Mononuclear cell (primary cell): ENCODE measurements around the gene FAM184A. TPM values are rescaled to one million over a fixed set of nuclear protein-coding genes. Genes with fewer than 3 reads are reported as not detected.

ENCODE experiments used
- H3K27me3 ChIP-seq: 2 replicates; pipeline ENCODE4 v1.6.0; 2011; ENCODE audit warnings: low read length, control low read depth; ENCODE audit not compliant: insufficient read depth
- H3K4me1 ChIP-seq: 2 replicates; pipeline ENCODE4 v1.5.1; 2011; ENCODE audit warnings: mild to moderate bottlenecking, low read length, control low read depth; ENCODE audit not compliant: insufficient read depth
- H3K4me3 ChIP-seq: 2 replicates; pipeline ENCODE4 v1.5.1; 2011; ENCODE audit warnings: mild to moderate bottlenecking, low read length, moderate library complexity
- H3K9me3 ChIP-seq: 2 replicates; pipeline ENCODE4 v1.5.1; 2011; ENCODE audit warnings: low read depth, mild to moderate bottlenecking, control low read depth, low read length
- total RNA-seq: library from RNA; depleted of rRNA; stranded (reverse); fragments of >200 nt; gene quantifications from one replicate; pipeline ENCODE4 v1.2.3, GENCODE V29; 2012

FAM184A gene
- total RNA-seq, 1 donor = 2.3 TPM

DNA sequence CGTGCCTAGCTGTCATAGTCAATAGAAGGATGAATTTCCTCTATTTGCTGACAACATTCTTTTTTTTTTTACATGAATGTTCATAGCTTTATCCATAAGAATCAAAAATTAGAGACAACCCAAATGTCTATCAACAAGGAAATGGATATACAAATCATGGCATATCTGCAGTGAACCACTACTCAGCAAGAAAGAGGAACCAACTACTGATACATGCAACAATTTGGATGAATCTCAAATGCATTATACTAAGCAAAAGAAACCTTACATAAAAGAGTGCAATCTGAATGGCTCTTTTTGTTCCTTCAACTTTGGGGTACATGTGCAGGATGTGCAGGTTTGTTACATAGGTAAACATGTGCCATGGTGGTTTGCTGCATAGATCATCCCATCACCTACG is 125.8 kb downstream of the FAM184A start:
- Histone ChIP-seq H3K9me3 (no peaks in the 10 kb centered on the region), H3K4me3 (no peak overlapping the region), H3K4me1 (no peaks in the 10 kb centered on the region)

DNA sequence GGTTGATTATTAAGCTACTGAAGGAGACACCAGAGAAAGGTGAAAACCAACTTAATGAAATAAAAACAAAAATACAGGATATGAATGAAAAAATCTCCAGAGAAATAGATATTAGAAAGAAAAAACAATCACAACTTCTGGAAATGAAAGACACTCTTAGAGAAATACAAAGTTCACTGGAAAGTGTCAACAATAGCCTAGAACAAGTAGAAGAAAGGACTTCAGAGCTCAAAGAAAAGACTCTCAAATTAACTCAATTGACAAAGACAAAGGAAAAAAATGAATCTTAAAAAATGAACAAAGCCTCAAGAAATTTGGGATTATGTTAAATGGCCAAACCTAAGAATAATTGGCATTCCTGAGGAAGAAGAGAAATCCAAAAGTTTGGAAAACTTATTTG is 133.2 kb downstream of the FAM184A start:
- Histone ChIP-seq H3K4me3 (no peak overlapping the region), H3K9me3 (peaks cover 22% of the 10 kb centered on the region), H3K27me3 (no peaks in the 10 kb centered on the region), H3K4me1 (no peaks in the 10 kb centered on the region)

More for the DNA sequence above, 125.8 kb downstream of the FAM184A start:
- H3K27me3 ChIP-seq = no peaks in the 10 kb centered on the region

DNA sequence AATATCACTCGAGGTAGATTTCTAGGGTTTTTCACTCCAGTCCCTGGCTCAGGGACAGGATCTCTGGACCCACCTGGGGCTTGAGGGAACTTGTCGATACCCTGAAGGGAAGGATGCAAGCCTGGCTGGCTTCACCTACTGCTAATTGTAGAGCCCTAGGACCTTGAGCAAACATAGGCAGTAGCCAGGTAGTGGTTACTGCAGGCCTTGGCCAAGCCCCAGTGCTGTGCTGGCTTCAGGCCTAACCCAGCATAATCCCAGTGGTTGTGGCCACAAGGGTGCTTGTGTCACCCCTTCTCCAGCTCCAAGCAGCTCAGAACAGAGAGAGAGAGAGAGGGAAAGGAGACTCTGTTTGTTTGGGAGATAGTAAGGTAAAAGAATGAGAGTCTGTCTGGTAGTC is 137.7 kb downstream of the FAM184A start:
- Histone ChIP-seq H3K4me1 (no peaks in the 10 kb centered on the region), H3K4me3 (no peak overlapping the region), H3K9me3 (peaks cover 19% of the 10 kb centered on the region), H3K27me3 (no peaks in the 10 kb centered on the region)

DNA sequence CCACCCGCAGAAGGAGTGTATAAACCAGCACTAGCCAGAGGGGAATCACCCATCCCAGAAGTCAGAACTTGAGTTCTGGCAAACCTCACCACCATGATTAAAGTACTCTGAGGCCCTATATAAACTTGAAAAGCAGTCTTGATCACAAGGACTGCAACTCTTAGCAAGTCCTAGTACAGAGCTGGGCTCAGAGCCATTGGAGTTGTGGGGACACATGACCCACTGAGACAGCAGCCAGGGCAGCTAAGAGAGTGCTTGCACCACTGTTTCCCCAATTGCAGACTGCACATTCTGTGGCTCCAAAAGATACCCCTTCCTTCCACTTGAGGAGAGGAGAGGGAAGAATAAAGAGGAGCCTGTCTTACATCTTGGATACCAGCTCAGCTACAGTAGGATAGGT is 138.8 kb downstream of the FAM184A start:
- peaks cover 8% of the 10 kb centered on the region for H3K9me3 ChIP-seq
- no peaks in the 10 kb centered on the region for H3K4me1 ChIP-seq
- no peaks in the 10 kb centered on the region for H3K27me3 ChIP-seq
- H3K4me3 ChIP-seq = no peak overlapping the region

DNA sequence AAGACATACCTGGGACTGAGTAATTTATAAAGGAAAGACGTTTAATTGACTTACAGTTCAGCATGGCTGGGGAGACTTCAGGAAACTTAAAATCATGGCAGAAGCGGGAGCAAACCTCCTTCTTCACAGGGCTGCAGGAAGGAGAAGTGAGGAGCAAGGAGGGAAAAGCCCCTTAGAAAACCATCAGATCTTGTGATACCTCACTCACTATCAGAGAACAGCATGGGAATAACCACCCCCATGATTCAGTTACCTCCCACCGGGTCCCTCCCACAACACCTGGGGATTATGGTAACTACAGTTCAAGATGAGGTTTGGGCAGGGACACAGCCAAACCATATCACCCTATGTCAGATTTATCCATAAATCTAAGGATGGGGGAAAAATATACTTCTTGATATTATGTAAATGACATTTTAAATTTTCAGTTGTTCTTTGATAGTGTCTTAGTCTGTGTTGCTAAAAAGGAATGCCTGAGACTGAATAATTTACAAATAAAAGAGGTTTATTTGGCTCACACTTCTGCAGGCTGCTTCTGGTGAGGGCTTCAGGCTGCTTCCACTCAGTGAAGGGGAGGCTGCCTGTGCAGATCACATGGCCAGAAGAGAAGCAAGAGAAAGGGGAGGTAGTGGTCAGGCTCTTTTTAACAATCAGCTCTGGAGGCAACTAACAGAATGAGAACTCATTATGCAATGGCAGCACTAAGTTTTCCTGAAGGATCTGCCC is 142.3 kb downstream of the FAM184A start:
- H3K4me3 ChIP-seq = no peak overlapping the region

DNA sequence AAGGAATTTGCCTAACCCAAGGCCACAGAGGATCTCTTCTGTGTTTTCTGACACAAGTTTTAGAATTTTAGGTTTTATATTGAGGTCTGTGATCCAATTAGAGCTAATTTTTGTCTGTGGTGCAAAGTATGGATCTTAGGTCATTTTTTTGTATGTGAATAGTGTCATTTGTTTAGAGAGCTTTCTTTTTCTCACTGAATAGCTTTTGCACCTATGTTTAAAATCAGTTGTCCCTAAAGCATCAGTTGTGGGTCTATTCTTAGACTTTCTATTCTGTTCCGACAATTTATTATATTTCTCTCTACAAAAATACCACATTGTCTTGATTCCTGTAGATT is 143.2 kb downstream of the FAM184A start:
- H3K9me3 ChIP-seq = no peaks in the 10 kb centered on the region
- H3K4me1 ChIP-seq = peaks cover 7% of the 10 kb centered on the region
- peak overlapping the region; percentile 92 for H3K4me3 ChIP-seq
- H3K27me3 ChIP-seq = no peaks in the 10 kb centered on the region

More for the DNA sequence above, 142.3 kb downstream of the FAM184A start:
- H3K4me1 ChIP-seq = peaks cover 7% of the 10 kb centered on the region
- H3K27me3 ChIP-seq = no peaks in the 10 kb centered on the region
- H3K9me3 ChIP-seq = no peaks in the 10 kb centered on the region

DNA sequence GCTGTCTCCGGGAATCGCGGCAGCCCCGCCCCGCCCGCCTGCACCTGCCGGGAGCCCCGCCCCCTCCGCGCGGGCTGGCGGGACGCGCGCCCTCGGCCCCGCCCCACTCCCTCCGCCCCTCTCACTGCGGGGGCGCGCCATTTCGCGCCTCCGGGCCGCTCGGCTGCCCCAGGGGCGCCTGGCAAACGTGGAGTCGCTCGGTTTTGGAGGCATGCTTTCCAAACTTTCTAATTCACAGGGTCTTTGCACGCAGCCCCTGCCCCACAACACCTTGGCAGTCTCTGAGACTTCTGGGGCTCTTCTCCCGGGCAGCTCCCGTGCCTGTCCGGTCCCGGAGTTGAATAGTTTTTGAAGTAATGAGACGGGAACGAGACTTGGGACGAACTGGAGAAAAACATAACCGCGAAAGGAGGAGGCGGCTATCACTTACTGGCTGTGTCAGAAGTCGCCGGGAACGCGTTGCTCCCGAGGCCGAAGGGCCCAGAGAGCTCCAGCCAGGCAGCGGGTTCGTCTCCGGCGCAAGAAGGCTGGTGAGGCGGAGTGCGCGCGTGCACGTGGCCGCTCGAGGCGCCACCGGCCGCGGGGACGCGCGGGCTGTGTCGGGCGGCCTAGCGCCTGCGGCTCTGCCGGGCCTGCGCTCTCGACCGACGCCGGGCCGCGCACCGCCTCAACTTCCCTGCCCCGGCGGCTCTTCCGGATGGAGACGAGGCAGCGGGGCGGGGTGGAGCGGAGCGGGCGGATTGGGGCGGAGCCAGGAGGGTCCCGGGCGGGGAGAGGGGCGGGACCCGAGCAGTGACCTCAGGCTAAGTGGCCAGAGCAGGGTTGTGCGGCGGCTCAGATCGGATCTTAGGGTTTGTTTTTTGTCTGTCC is 143.8 kb downstream of the FAM184A start, which contains the start of gene MCM9:
TSS of gene MCM9 (minus strand) at position 699 of the 870 bp plus-strand sequence. CDS start 3,436 bp downstream, outside the sequence.
- Histone ChIP-seq H3K27me3 (no peaks in the 10 kb centered on the region), H3K4me3 (peak within 1 kb of the TSS; percentile 92), H3K4me1 (peaks cover 7% of the 10 kb centered on the region), H3K9me3 (no peaks in the 10 kb centered on the region)

DNA sequence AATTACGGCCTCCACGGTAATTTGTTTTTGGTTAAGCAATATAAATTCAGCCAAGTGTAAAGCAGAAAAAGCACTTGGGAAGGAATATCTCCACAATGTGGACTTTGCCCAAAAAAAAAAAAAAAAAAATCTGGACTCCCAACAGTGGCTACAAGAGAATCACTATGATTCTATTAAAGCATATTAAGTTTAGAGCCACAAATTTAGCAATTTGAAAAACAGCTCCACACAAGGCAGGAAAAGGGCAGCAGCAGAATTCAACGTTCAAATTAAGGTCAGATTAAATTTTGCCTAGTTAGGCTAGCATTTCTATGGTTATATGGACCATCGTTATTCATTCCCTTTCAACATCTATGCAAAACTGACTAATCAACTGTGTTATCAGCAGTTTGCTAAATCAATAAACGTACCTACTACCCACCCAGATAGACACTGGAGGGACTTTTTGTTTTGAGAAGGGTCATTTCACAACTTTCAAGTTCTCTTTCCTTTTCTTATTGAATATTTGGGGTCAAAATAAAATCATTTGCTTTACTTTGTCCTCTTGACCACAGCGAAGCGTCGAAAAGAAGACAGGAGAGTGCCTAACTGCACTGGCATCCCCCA is 144.5 kb downstream of the FAM184A start:
- no peaks in the 10 kb centered on the region for H3K9me3 ChIP-seq
- peak overlapping the region; percentile 92 for H3K4me3 ChIP-seq
- no peaks in the 10 kb centered on the region for H3K27me3 ChIP-seq
- H3K4me1 ChIP-seq = peaks cover 7% of the 10 kb centered on the region

DNA sequence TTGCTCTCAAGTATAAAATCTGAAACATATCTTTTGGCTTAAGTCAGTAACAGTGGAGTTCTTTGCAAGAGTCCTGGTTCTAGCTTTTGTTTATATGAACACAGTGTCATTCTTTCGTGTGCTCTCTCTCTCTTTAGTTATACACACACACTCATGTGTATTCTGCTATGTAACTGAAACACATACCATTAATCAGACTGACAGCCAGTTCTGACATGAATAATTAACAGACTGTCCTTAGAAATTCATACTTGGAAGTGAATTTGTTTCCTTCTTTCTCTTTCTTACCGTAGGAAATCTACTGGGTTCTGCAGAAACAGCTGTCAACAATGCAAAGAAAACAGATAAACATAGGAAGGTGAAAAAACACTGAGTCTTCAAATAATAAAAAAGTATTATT is 146.0 kb downstream of the FAM184A start:
- H3K4me1 ChIP-seq = peaks cover 7% of the 10 kb centered on the region
- H3K27me3 ChIP-seq = no peaks in the 10 kb centered on the region
- H3K4me3 ChIP-seq = no peak overlapping the region
- H3K9me3 ChIP-seq = no peaks in the 10 kb centered on the region

DNA sequence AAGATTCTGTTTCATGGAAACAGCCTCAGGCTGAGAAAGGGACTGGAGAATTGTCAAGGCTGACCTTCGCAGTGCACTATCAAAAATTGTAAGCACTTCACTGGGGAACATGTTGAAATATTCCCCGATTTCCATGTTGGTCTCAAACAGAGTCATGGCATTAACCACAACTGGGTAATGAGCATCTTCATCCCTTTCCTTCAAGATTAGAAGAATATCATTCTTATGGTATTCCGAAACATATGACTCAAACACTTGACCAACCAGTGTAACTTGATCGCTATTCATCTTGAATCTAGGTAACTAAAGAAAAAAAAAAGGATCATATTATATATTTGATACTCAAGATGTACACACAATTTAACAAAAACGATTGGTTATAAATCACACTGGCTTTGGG is 147.0 kb downstream of the FAM184A start:
- Histone ChIP-seq H3K4me3 (no peak overlapping the region), H3K27me3 (no peaks in the 10 kb centered on the region), H3K4me1 (peaks cover 7% of the 10 kb centered on the region), H3K9me3 (no peaks in the 10 kb centered on the region)

DNA sequence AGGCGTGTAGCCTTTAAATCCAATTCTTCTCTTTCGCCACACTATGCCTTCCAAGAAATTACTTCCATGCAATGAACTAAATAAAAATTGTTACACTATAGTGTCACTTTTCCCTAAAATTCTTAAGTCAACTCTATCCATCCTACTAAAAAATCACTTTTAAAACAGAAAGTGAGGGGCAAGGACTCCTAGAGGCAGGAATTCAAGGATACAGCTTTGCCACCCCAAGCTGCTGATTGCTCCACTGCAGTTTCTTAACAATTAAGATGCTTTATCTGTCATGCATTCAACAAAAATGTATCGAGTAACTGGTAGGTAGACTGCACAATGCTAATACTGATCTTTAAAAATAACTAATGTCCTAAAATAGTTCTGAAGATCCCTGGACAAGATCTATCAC is 147.8 kb downstream of the FAM184A start:
- Histone ChIP-seq H3K27me3 (no peaks in the 10 kb centered on the region), H3K4me3 (no peak overlapping the region), H3K9me3 (no peaks in the 10 kb centered on the region), H3K4me1 (peaks cover 7% of the 10 kb centered on the region)

DNA sequence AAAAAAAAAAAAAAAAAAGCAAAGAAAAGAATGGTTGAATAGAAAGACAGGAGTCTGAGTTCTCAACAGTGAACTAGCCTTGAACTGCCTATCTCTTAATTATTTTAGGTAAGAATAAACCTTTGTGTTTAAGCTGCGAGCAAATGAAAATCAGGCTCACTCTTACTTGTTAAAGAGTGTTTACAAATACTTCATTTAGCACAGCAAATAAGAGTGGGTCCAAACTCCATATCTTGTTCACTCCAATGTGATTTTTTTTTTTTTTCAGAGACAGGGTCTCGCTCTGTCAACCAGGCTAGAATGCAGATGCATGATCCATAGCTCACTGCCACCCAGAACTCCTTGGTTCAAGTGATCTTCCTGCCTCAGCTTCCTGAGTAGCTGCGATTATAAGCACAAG is 155.4 kb downstream of the FAM184A start:
- no peak overlapping the region for H3K4me3 ChIP-seq
- H3K27me3 ChIP-seq = no peaks in the 10 kb centered on the region
- H3K4me1 ChIP-seq = no peaks in the 10 kb centered on the region
- no peaks in the 10 kb centered on the region for H3K9me3 ChIP-seq

DNA sequence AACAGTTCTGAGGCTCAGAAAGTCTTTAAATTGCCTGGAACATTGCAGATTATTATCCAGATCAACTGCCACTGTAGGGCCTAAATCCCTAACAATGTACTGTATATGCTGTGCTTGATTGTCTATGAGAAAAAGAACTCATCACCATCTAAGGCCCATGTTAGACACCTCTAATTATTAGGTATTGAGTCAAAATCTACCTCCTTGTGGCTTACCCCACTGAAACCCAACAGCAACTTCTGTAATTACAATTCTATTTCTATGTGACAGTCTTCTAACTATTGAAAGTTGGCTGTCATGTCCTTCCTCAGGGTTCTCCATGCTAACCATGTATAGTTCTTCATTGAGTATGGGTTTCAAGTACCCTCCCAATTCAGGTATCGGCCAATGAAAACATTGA is 157.4 kb downstream of the FAM184A start:
- Histone ChIP-seq H3K4me3 (no peak overlapping the region), H3K27me3 (no peaks in the 10 kb centered on the region), H3K4me1 (no peaks in the 10 kb centered on the region), H3K9me3 (no peaks in the 10 kb centered on the region)

DNA sequence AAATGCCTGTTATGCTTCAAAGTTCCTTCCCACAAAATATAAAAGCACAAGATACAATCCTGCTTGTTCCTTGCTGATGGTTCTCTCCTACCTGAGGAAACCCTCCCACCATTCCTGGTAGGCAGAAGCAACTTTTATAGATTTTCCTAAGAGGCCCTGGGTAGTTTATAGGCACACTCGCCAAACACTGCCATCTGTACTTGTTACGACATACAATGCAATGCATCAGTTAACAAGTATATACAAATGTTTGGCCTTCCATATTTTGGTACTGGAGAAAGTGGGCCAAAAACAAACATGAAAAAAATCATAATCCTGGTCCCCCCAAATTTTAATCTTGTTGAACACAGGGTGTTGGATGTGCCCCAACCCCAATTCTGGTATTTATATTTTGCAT is 160.1 kb downstream of the FAM184A start:
- no peak overlapping the region for H3K4me3 ChIP-seq
- H3K4me1 ChIP-seq = no peaks in the 10 kb centered on the region
- no peaks in the 10 kb centered on the region for H3K9me3 ChIP-seq
- no peaks in the 10 kb centered on the region for H3K27me3 ChIP-seq

DNA sequence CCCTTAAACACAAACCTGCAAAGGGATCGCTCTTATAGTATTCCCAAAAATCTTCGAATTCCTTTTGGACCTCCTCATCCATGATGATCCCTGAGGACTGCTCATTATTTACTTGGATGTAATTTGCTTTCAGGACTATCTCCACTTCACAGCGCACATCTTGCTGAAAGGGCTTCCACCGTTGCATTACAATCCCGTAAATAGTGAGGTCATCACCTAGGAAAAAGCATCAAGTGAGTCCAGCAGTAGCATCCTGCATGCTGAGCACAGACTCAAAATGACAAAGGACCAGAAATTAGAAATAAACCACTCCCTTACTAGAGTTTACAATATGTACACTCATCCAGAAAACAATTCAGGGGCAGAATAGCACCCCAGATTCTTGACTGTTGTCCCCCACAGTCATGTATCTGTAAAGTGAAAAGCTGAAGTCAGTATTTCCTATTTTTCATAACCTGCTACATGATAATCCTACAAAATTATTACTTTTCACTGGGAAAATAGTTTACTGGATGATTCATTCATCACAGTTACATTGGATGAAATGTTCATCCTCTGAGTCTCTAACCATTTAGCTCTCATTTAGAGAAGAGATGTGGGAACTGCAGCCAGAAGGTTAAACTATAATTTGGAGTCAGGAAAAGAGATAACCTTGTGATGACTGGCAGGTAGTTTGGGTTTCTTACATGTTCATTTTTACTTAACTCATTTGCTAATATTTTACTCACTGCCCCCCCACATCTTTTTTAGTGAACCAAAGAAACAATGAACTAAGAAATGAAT is 160.7 kb downstream of the FAM184A start:
- H3K4me3 ChIP-seq = no peak overlapping the region
- no peaks in the 10 kb centered on the region for H3K4me1 ChIP-seq
- no peaks in the 10 kb centered on the region for H3K9me3 ChIP-seq
- H3K27me3 ChIP-seq = no peaks in the 10 kb centered on the region
